AG20443 (cell line): Measurements from ENCODE around the gene OBP2A.
"Not testable (repeated sequence)": the region's sequence is repeated elsewhere in the genome, so short reads cannot be mapped to it uniquely, and the experiment has no call there.

Source experiments
- DNase-seq: peaks from one replicate; pipeline ENCODE4 v3.0.0; 2012; ENCODE audit warnings: low spot score, mixed read lengths

Gene OBP2A

GRCh38 chr9:135526730-135527571 lies 19.0 kb upstream of the OBP2A start:
- no peak for DNase-seq

- DNase-seq = not testable (repeated sequence)
These were observed 17.0 kb upstream of the OBP2A start for GRCh38 chr9:135528842-135529435.

- DNase-seq = no peak
These were observed 15.8 kb upstream of the OBP2A start for GRCh38 chr9:135530146-135530545.

- no peak for DNase-seq
These were observed 14.8 kb upstream of the OBP2A start for GRCh38 chr9:135531096-135531495.

GRCh38 chr9:135533113-135533512 lies 12.8 kb upstream of the OBP2A start:
- DNase-seq = peak; percentile 5

- DNase-seq = no peak
These were observed 12.3 kb upstream of the OBP2A start for GRCh38 chr9:135533674-135534073.

- DNase-seq = not testable (repeated sequence)
These were observed 11.7 kb upstream of the OBP2A start for GRCh38 chr9:135534192-135534711.

- DNase-seq = not testable (repeated sequence)
These were observed 11.1 kb upstream of the OBP2A start for GRCh38 chr9:135534826-135535225.

- DNase-seq = not testable (repeated sequence)
These were observed 10.3 kb upstream of the OBP2A start for GRCh38 chr9:135535631-135536030.

GRCh38 chr9:135536216-135536615 lies 9.7 kb upstream of the OBP2A start:
- peak; percentile 58 for DNase-seq

- not testable (repeated sequence) for DNase-seq
These were observed 2.5 kb upstream of the OBP2A start for GRCh38 chr9:135543262-135543894.

- no peak for DNase-seq
These were observed 818 bp upstream of the OBP2A start for GRCh38 chr9:135544981-135545635.

GRCh38 chr9:135546792-135547617 lies 1.1 kb downstream of the OBP2A start:
- DNase-seq = not testable (repeated sequence)

GRCh38 chr9:135547756-135548736 lies 2.1 kb downstream of the OBP2A start:
- DNase-seq = no peak

GRCh38 chr9:135549478-135550343 lies 3.8 kb downstream of the OBP2A start:
- not testable (repeated sequence) for DNase-seq

GRCh38 chr9:135550344-135550918 lies 4.5 kb downstream of the OBP2A start:
- DNase-seq = no peak

- DNase-seq = no peak
These were observed 5.1 kb downstream of the OBP2A start for GRCh38 chr9:135551031-135551430.

- DNase-seq = no peak
These were observed 5.5 kb downstream of the OBP2A start for GRCh38 chr9:135551456-135551855.
